ENCODE measurements around the gene THUMPD2. TPM values are rescaled to one million over a fixed set of nuclear protein-coding genes. Genes with fewer than 3 reads are reported as not detected.
"Not testable (repeated sequence)": the region's sequence is repeated elsewhere in the genome, so short reads cannot be mapped to it uniquely, and the experiment has no call there.

The THUMPD2 gene
- polyA plus RNA-seq, 4 donors, result 6.5 to 23.8 (median 9.8) TPM

GRCh38 chr2:39796134-39796533 lies 17.1 kb upstream of the THUMPD2 start:
- Histone ChIP-seq H3K9me3 (ENCODE audit: control insufficient read depth in 2 of 2, insufficient read depth in 1 of 2, low read depth in 1 of 2, low read length in 1 of 2) (no peaks in the 10 kb centered on the region), H3K4me3 (ENCODE audit: low read depth in 1 of 3, low read length in 3 of 3) (no peak overlapping the region), H3K27me3 (ENCODE audit: control insufficient read depth in 3 of 3, insufficient read depth in 3 of 3, low read length in 3 of 3) (no peaks in the 10 kb centered on the region), H3K27ac (ENCODE audit: low read depth in 1 of 3, low read length in 2 of 3) (no peak overlapping the region), H3K36me3 (ENCODE audit: control insufficient read depth in 3 of 3, insufficient read depth in 2 of 3, low read depth in 1 of 3, low read length in 3 of 3) (no peaks in the 10 kb centered on the region), H3K4me1 (ENCODE audit: control insufficient read depth in 3 of 3, insufficient read depth in 2 of 3, low read depth in 1 of 3, low read length in 2 of 3) (no peaks in the 10 kb centered on the region)
- DNase-seq, result no peak
- no peak for FAIRE-seq
- WGBS, 3 donors, result 84 to 97% (median 93%) methylated on average over 1 of the region's 1 CpG

- FAIRE-seq; DNase-seq; H3K27me3 ChIP-seq (ENCODE audit: control insufficient read depth in 3 of 3, insufficient read depth in 3 of 3, low read length in 3 of 3); H3K27ac ChIP-seq (ENCODE audit: low read depth in 1 of 3, low read length in 2 of 3); H3K4me1 ChIP-seq (ENCODE audit: control insufficient read depth in 3 of 3, insufficient read depth in 2 of 3, low read depth in 1 of 3, low read length in 2 of 3); H3K36me3 ChIP-seq (ENCODE audit: control insufficient read depth in 3 of 3, insufficient read depth in 2 of 3, low read depth in 1 of 3, low read length in 3 of 3); H3K4me3 ChIP-seq (ENCODE audit: low read depth in 1 of 3, low read length in 3 of 3): not testable (repeated sequence)
- peaks cover 0 to 12% of the 10 kb centered on the region in 2 donors for H3K9me3 ChIP-seq (ENCODE audit: control insufficient read depth in 2 of 2, insufficient read depth in 1 of 2, low read depth in 1 of 2, low read length in 1 of 2)
- WGBS, 3 donors, result 84 to 87% (median 84%) methylated on average over 12 of the region's 12 CpGs
Measured at GRCh38 chr2:39790216-39790818, 11.3 kb upstream of the THUMPD2 start.

GRCh38 chr2:39787950-39788349 lies 8.9 kb upstream of the THUMPD2 start:
- no peaks in the 10 kb centered on the region for H3K27me3 ChIP-seq (ENCODE audit: control insufficient read depth in 3 of 3, insufficient read depth in 3 of 3, low read length in 3 of 3)
- H3K27ac ChIP-seq (ENCODE audit: low read depth in 1 of 3, low read length in 2 of 3), result no peak overlapping the region
- 86 to 96% (median 92%) methylated on average over 2 of the region's 2 CpGs for WGBS, 3 donors
- no peaks in the 10 kb centered on the region for H3K36me3 ChIP-seq (ENCODE audit: control insufficient read depth in 3 of 3, insufficient read depth in 2 of 3, low read depth in 1 of 3, low read length in 3 of 3)
- peaks cover 0 to 12% of the 10 kb centered on the region in 2 donors for H3K9me3 ChIP-seq (ENCODE audit: control insufficient read depth in 2 of 2, insufficient read depth in 1 of 2, low read depth in 1 of 2, low read length in 1 of 2)
- no peak for FAIRE-seq
- H3K4me3 ChIP-seq (ENCODE audit: low read depth in 1 of 3, low read length in 3 of 3), result no peak overlapping the region
- H3K4me1 ChIP-seq (ENCODE audit: control insufficient read depth in 3 of 3, insufficient read depth in 2 of 3, low read depth in 1 of 3, low read length in 2 of 3), result no peaks in the 10 kb centered on the region
- DNase-seq, result no peak

GRCh38 chr2:39786761-39787522 lies 7.9 kb upstream of the THUMPD2 start:
- no peak overlapping the region for H3K27ac ChIP-seq (ENCODE audit: low read depth in 1 of 3, low read length in 2 of 3)
- H3K4me1 ChIP-seq (ENCODE audit: control insufficient read depth in 3 of 3, insufficient read depth in 2 of 3, low read depth in 1 of 3, low read length in 2 of 3), result no peaks in the 10 kb centered on the region
- FAIRE-seq, result no peak
- H3K36me3 ChIP-seq (ENCODE audit: control insufficient read depth in 3 of 3, insufficient read depth in 2 of 3, low read depth in 1 of 3, low read length in 3 of 3), result no peaks in the 10 kb centered on the region
- no peak for DNase-seq
- H3K4me3 ChIP-seq (ENCODE audit: low read depth in 1 of 3, low read length in 3 of 3), result no peak overlapping the region
- no peaks in the 10 kb centered on the region for H3K27me3 ChIP-seq (ENCODE audit: control insufficient read depth in 3 of 3, insufficient read depth in 3 of 3, low read length in 3 of 3)
- WGBS, 3 donors, result 80 to 86% (median 81%) methylated on average over 7 of the region's 7 CpGs
- H3K9me3 ChIP-seq (ENCODE audit: control insufficient read depth in 2 of 2, insufficient read depth in 1 of 2, low read depth in 1 of 2, low read length in 1 of 2), result peaks cover 0 to 12% of the 10 kb centered on the region in 2 donors

- Histone ChIP-seq H3K4me3 (ENCODE audit: low read depth in 1 of 3, low read length in 3 of 3) (no peak overlapping the region), H3K4me1 (ENCODE audit: control insufficient read depth in 3 of 3, insufficient read depth in 2 of 3, low read depth in 1 of 3, low read length in 2 of 3) (peaks cover 0 to 3% (median 0%) of the 10 kb centered on the region in 3 donors), H3K27ac (ENCODE audit: low read depth in 1 of 3, low read length in 2 of 3) (no peak overlapping the region), H3K27me3 (ENCODE audit: control insufficient read depth in 3 of 3, insufficient read depth in 3 of 3, low read length in 3 of 3) (no peaks in the 10 kb centered on the region), H3K36me3 (ENCODE audit: control insufficient read depth in 3 of 3, insufficient read depth in 2 of 3, low read depth in 1 of 3, low read length in 3 of 3) (no peaks in the 10 kb centered on the region), H3K9me3 (ENCODE audit: control insufficient read depth in 2 of 2, insufficient read depth in 1 of 2, low read depth in 1 of 2, low read length in 1 of 2) (no peaks in the 10 kb centered on the region)
- 38 to 48% (median 46%) methylated on average over 2 of the region's 2 CpGs for WGBS, 3 donors
- no peak for FAIRE-seq
- no peak for DNase-seq
Measured at GRCh38 chr2:39782591-39782990, 3.5 kb upstream of the THUMPD2 start.

GRCh38 chr2:39781697-39782096 lies 2.6 kb upstream of the THUMPD2 start:
- peak in 1 of 2 donors; percentile 21 for DNase-seq
- WGBS, 3 donors, result 92 to 100% (median 93%) methylated on average over 1 of the region's 1 CpG
- Histone ChIP-seq H3K4me1 (ENCODE audit: control insufficient read depth in 3 of 3, insufficient read depth in 2 of 3, low read depth in 1 of 3, low read length in 2 of 3) (peaks cover 0 to 3% (median 3%) of the 10 kb centered on the region in 3 donors), H3K27me3 (ENCODE audit: control insufficient read depth in 3 of 3, insufficient read depth in 3 of 3, low read length in 3 of 3) (no peaks in the 10 kb centered on the region), H3K9me3 (ENCODE audit: control insufficient read depth in 2 of 2, insufficient read depth in 1 of 2, low read depth in 1 of 2, low read length in 1 of 2) (no peaks in the 10 kb centered on the region), H3K27ac (ENCODE audit: low read depth in 1 of 3, low read length in 2 of 3) (no peak overlapping the region), H3K4me3 (ENCODE audit: low read depth in 1 of 3, low read length in 3 of 3) (no peak overlapping the region), H3K36me3 (ENCODE audit: control insufficient read depth in 3 of 3, insufficient read depth in 2 of 3, low read depth in 1 of 3, low read length in 3 of 3) (no peaks in the 10 kb centered on the region)
- no peak for FAIRE-seq

- no peak overlapping the region for H3K27ac ChIP-seq (ENCODE audit: low read depth in 1 of 3, low read length in 2 of 3)
- WGBS, 3 donors, result 56 to 68% (median 67%) methylated on average over 14 of the region's 14 CpGs
Measured at GRCh38 chr2:39780825-39781600, 2.0 kb upstream of the THUMPD2 start.

GRCh38 chr2:39779927-39780326 lies 869 bp upstream of the THUMPD2 start:
- Histone ChIP-seq H3K36me3 (ENCODE audit: control insufficient read depth in 3 of 3, insufficient read depth in 2 of 3, low read depth in 1 of 3, low read length in 3 of 3) (peaks cover 0 to 2% (median 0%) of the 10 kb centered on the region in 3 donors), H3K27ac (ENCODE audit: low read depth in 1 of 3, low read length in 2 of 3) (no peak overlapping the region), H3K27me3 (ENCODE audit: control insufficient read depth in 3 of 3, insufficient read depth in 3 of 3, low read length in 3 of 3) (no peaks in the 10 kb centered on the region), H3K4me3 (ENCODE audit: low read depth in 1 of 3, low read length in 3 of 3) (no peak overlapping the region), H3K9me3 (ENCODE audit: control insufficient read depth in 2 of 2, insufficient read depth in 1 of 2, low read depth in 1 of 2, low read length in 1 of 2) (no peaks in the 10 kb centered on the region), H3K4me1 (ENCODE audit: control insufficient read depth in 3 of 3, insufficient read depth in 2 of 3, low read depth in 1 of 3, low read length in 2 of 3) (peaks cover 0 to 3% (median 3%) of the 10 kb centered on the region in 3 donors)
- FAIRE-seq (no peak), DNase-seq (no peak)
- 92 to 95% (median 93%) methylated on average over 6 of the region's 6 CpGs for WGBS, 3 donors

More at GRCh38 chr2:39780825-39781600, 2.0 kb upstream of the THUMPD2 start:
- H3K9me3 ChIP-seq (ENCODE audit: control insufficient read depth in 2 of 2, insufficient read depth in 1 of 2, low read depth in 1 of 2, low read length in 1 of 2), result no peaks in the 10 kb centered on the region
- peaks cover 0 to 3% (median 3%) of the 10 kb centered on the region in 3 donors for H3K4me1 ChIP-seq (ENCODE audit: control insufficient read depth in 3 of 3, insufficient read depth in 2 of 3, low read depth in 1 of 3, low read length in 2 of 3)
- no peaks in the 10 kb centered on the region for H3K27me3 ChIP-seq (ENCODE audit: control insufficient read depth in 3 of 3, insufficient read depth in 3 of 3, low read length in 3 of 3)
- no peaks in the 10 kb centered on the region for H3K36me3 ChIP-seq (ENCODE audit: control insufficient read depth in 3 of 3, insufficient read depth in 2 of 3, low read depth in 1 of 3, low read length in 3 of 3)
- FAIRE-seq (no peak), DNase-seq (no peak)
- no peak overlapping the region for H3K4me3 ChIP-seq (ENCODE audit: low read depth in 1 of 3, low read length in 3 of 3)

Data from small intestine (tissue), 7 donors.